ENCODE results near the gene TSNAX. TPM values are rescaled to one million over a fixed set of nuclear protein-coding genes. Genes with fewer than 3 reads are reported as not detected.

Gene TSNAX
- total RNA-seq, 1 donor from 2014 or later = 23.6 TPM

DNA sequence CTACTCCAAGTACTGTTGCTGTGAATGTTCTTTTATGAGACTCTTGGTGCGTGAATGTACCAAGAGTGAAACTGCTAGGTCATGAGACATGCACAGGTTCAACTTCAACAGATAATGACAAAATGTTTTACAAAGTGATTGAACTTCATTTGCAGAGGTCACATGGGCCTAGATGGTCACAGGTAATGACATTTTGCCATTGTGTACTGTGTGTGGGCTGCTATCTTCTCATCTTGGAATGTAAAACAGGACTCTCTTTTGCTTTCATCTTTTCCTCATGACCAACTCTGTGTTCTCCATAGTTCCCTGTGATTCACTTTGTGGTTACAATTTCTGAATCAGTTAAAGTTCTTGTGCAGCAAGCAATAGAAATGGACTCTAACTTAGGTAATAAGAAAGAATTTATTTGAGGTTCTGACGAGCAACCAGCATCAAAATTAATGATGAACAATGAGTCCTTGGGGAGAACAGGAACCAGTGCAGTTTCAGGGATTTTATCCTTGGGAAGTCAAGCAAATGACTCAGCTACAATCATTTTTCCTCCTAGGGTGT, 16.2 kb upstream of the TSNAX start:
- no peak overlapping the region for H3K4me3 ChIP-seq
- TF ChIP-seq, protein P1, sequence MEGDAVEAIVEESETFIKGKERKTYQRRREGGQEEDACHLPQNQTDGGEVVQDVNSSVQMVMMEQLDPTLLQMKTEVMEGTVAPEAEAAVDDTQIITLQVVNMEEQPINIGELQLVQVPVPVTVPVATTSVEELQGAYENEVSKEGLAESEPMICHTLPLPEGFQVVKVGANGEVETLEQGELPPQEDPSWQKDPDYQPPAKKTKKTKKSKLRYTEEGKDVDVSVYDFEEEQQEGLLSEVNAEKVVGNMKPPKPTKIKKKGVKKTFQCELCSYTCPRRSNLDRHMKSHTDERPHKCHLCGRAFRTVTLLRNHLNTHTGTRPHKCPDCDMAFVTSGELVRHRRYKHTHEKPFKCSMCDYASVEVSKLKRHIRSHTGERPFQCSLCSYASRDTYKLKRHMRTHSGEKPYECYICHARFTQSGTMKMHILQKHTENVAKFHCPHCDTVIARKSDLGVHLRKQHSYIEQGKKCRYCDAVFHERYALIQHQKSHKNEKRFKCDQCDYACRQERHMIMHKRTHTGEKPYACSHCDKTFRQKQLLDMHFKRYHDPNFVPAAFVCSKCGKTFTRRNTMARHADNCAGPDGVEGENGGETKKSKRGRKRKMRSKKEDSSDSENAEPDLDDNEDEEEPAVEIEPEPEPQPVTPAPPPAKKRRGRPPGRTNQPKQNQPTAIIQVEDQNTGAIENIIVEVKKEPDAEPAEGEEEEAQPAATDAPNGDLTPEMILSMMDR (IDR thresholded peaks at IDR 0.05; ENCODE audit: borderline replicate concordance) = no peak
- no peaks in the 10 kb centered on the region for H3K27me3 ChIP-seq (ENCODE audit: low read depth)
- H3K9me3 ChIP-seq (replicated peaks) = no peaks in the 10 kb centered on the region
- no peaks in the 10 kb centered on the region for H3K4me1 ChIP-seq
- intact Hi-C loops (cut with micrococcal nuclease) = no loop called here
- no peak for DNase-seq
- H3K27ac ChIP-seq (replicated peaks) = no peak overlapping the region
- no peaks in the 10 kb centered on the region for H3K36me3 ChIP-seq

DNA sequence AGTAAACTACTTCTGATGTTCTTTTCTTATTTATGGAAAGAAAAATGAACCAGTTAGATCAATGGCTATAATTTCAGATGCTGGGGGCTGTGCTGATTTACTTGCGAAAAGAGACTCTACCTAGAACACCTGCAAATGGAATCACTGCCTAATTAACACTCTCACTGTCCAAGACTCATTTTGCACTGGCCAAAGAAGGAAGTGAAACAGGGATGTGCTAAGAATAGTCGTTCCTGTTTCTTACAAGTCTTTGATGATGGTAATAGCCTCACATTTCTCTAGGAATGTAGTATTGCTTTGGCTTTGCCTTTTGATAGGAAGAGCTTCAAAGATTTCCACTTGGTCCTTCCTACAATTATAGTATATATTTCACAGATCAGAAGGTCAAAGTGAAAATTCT, 12.7 kb upstream of the TSNAX start:
- DNase-seq = no peak
- Histone ChIP-seq H3K4me3 (no peak overlapping the region), H3K27ac (replicated peaks) (no peak overlapping the region), H3K9me3 (replicated peaks) (no peaks in the 10 kb centered on the region), H3K36me3 (no peaks in the 10 kb centered on the region), H3K27me3 (ENCODE audit: low read depth) (no peaks in the 10 kb centered on the region), H3K4me1 (no peaks in the 10 kb centered on the region)
- intact Hi-C loops (cut with micrococcal nuclease) = no loop called here
- TF ChIP-seq, protein P1 (IDR thresholded peaks at IDR 0.05; ENCODE audit: borderline replicate concordance) = no peak

DNA sequence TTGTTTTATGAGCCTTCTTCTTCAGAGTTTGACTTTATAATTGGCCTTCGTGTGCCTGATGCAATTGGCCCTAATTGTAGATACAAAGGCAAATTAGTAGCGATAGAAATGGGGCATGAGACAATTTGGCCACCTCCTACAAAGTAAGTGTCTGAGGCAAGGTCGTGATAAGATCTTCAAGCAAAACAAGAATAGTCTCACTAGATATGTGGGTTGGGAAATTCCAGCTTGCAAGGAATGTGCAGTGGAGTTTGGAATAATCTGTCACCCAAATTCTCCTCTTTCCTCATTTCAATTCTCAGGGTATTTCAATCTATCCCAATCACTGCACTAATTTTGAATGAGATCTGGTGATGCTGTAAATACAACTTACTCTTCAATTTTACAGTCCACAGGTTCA, 11.4 kb upstream of the TSNAX start:
- H3K27ac ChIP-seq (replicated peaks) = no peak overlapping the region
- intact Hi-C loops (cut with micrococcal nuclease) = no loop called here
- no peaks in the 10 kb centered on the region for H3K36me3 ChIP-seq
- H3K9me3 ChIP-seq (replicated peaks) = no peaks in the 10 kb centered on the region
- DNase-seq = no peak
- no peak overlapping the region for H3K4me3 ChIP-seq
- H3K27me3 ChIP-seq (ENCODE audit: low read depth) = no peaks in the 10 kb centered on the region
- TF ChIP-seq, protein P1 (IDR thresholded peaks at IDR 0.05; ENCODE audit: borderline replicate concordance) = no peak
- H3K4me1 ChIP-seq = no peaks in the 10 kb centered on the region

DNA sequence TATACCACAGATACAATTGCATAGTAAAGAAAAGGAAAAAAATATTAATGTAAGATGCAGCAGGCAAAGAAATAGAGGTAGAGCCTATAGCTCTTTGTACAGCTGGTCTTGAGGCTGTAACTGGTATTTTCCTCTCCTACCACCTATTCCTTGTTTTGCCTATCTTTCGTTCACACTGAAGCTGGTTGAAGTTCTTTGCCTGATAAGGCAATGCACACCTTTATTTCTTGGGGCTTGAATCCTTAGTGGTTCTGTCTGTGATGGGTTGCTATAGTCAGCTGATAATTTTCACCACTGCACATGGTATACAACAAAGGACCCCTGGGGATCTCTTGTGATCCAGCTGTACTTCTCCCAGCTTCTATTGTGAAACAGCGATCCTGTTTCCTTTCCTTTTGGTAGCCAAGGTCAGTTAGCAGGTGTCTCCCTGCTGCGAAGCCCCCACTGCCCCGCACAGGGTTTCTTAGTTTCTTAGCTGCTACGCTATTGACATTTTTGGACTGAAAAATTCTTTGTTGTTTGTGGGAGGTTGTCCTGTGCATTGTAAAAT, 9.9 kb upstream of the TSNAX start:
- Histone ChIP-seq H3K9me3 (replicated peaks) (no peaks in the 10 kb centered on the region), H3K4me3 (no peak overlapping the region), H3K36me3 (no peaks in the 10 kb centered on the region), H3K27ac (replicated peaks) (no peak overlapping the region), H3K27me3 (ENCODE audit: low read depth) (no peaks in the 10 kb centered on the region), H3K4me1 (no peaks in the 10 kb centered on the region)
- DNase-seq = no peak
- intact Hi-C loops (cut with micrococcal nuclease) = no loop called here
- TF ChIP-seq, protein P1 (IDR thresholded peaks at IDR 0.05; ENCODE audit: borderline replicate concordance) = no peak

DNA sequence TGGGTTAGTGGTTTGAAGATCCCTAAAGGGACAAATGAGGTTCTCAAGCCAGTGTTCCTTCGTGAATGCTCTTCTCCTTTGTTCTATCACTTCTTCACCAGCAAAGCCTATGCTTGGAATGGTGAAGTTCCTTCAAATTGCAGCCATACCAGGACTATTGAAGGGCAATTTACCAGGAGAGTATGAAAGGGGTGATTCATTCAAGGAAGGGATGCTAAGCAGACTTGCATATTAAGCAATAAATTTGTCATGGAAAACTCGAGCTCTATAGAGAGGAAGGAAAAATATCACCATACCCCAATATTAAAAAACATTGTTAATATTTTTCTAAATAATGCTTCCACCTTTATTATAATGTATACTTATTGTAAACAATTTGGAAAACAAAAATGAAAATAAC, 9.3 kb upstream of the TSNAX start:
- Histone ChIP-seq H3K4me3 (no peak overlapping the region), H3K9me3 (replicated peaks) (no peaks in the 10 kb centered on the region), H3K4me1 (no peaks in the 10 kb centered on the region), H3K27me3 (ENCODE audit: low read depth) (no peaks in the 10 kb centered on the region), H3K36me3 (no peaks in the 10 kb centered on the region), H3K27ac (replicated peaks) (no peak overlapping the region)
- intact Hi-C loops (cut with micrococcal nuclease) = no loop called here
- no peak for DNase-seq
- TF ChIP-seq, protein P1 (IDR thresholded peaks at IDR 0.05; ENCODE audit: borderline replicate concordance) = no peak
